GDM1 (cell line): ENCODE results near the gene HEATR5A.
"Not testable (repeated sequence)": the region's sequence is repeated elsewhere in the genome, so short reads cannot be mapped to it uniquely, and the experiment has no call there.

Experiments
- DNase-seq: peaks from one replicate; lab custom pipeline; 2025; lab: John Stamatoyannopoulos, UW

The HEATR5A gene

DNA sequence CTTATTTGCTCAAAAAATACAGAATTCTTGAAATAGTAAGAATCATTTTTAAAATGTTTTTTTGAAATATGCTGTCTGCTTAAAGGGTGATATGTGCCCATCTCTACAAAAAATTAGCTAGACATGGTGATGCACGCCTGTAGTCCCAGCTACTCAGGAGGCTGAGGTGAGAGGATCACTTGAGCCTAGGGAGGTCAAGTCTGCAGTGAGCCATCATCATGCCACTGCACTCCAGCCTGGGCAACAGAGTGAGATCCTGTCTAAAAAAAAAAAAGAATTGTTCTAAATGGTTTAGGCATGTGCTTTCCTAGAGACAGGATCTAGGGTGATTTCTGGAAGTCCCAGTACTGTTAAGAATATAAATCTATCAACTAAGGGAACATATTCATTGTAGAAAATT, 137.2 kb downstream of the HEATR5A start:
- no peak for DNase-seq

DNA sequence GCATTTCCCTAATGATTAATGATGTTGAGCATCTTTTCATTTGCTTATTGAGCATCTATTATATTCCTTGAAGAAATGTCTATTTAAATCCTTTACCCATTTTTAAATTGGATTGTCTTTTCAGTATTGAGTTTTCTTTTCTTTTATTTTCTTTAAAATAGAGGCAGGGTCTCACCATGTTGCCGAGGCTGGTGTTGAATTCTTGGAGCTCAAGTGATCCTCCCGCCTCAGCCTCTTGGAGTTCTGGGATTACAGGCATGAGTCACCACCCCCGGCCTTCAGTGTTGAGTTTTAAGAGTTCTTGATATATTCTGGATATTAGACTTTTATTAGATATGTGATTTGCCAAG, 139.5 kb downstream of the HEATR5A start:
- no peak for DNase-seq

DNA sequence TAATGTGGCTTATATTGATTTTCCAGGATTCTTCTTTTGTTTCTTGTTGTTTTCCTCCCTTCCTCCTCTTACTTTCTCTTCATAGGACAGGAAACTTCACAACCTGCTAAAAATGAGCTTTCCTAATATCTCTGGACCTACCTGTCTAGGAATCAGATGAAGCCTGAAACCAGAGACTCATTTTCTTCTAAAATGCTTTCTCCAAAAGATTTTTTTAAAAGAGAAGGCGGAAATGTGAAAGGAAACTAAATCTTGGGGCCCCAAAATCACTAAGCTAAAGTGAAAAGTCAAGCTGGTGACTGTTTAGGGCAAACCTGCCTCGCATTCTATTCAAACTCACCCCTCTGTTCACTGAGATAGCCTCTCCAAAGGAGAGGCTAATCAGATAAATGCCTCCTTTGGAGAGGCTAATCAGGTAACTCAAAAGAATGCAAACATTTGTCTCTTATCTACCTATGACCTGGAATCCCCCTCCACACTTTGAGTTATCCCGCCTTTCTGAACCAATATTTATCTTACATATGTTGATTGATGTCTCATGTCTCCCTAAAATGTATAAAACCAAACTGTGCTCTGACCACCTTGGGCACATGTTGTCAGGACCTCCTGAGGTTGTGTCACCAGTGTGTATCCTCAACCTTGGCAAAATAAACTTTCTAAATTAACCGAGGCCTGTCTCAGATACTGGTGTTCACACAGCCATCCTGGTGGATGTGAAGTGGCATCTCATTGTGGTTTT, 140.0 kb downstream of the HEATR5A start:
- no peak for DNase-seq

DNA sequence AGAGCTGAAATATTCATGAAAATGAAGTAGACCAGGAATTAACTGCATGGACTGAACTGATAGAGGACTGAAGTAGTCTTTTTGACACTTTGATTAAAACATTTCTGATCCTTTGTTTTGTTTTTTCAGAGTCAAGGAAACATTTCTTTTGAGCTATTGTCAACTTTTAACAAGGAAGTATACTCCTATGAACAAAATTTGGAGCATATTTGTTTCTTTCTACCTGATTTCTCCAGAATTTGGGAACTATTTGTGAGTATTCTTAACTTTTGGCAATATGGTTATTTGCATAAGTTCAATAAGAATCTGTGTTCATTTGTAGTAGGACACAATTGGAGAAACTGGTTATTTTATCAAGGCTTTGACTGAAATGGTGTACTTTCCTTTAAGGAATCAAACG, 141.5 kb downstream of the HEATR5A start:
- no peak for DNase-seq

DNA sequence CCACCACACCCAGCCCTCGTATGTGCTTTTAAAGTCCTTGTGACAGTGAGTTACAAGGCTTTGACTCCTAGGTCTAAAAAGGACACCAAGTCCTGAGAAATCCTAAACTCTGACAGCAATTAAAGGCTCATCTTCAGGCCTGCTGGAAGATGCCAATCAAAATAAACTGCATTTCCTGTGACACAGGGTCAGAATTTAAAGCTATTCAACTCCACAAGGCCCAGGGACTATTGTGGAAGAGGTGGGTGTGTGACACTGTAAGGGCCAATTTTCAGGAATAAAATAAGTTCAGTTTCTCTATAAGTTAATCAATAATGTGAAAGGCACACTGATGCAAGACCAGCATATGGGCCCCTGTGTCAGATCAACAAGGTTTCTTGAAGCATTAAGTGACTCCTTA, 143.3 kb downstream of the HEATR5A start:
- DNase-seq = no peak

DNA sequence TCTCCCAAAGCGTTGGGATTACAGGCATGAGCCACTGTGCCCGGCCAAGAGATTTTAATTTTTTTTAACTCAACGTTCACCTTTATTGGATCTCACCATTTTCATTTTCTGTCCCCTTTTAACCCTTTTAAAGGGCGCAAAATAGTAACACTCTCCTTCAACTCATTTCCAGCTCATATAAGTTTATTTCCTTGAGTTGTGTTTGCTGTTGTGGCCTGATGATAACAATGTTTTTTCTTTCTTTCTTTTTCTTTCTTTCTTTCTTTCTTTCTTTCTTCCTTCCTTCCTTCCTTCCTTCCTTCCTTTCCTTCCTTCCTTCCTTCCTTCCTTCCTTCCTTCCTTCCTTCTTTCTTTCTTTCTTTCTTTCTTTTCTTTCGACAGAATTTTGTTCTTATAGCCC, 143.9 kb downstream of the HEATR5A start:
- not testable (repeated sequence) for DNase-seq

DNA sequence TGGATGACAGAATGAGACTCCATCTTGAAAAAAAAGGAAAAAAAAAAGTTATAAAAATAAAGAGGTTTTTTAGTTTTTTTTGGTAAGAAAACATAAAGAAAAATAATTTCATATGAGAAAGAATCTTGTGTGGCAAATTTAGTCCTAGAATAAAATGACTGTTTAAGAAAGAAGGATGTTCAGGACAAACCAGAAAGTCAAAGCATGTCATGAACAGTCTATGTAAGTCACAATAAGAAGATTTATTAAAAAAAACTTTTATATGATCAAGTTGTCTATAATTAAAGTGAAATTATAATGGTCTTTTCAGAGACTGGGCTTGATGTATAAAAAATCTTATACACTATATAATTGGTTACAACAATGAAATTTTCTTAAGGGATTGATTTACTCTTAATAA, 144.6 kb downstream of the HEATR5A start:
- DNase-seq = no peak

DNA sequence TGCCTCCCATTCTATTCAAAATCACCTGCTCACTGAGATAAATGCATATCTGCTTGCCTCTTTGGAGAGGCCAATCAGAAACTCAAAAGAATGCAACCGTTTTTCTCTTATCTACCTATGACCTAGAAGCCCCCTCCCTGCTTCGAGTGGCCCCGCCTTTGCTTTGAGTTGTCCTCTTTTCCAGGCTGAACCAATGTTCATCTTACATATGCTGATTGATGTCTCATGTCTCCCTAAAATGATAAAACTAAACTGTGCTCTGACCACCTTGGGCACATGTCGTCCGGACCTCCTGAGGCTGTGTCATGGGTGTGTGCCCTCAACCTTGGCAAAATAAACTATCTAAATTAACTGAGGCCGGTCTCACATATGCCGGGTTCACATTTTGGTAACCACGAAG, 148.7 kb downstream of the HEATR5A start:
- DNase-seq = no peak

DNA sequence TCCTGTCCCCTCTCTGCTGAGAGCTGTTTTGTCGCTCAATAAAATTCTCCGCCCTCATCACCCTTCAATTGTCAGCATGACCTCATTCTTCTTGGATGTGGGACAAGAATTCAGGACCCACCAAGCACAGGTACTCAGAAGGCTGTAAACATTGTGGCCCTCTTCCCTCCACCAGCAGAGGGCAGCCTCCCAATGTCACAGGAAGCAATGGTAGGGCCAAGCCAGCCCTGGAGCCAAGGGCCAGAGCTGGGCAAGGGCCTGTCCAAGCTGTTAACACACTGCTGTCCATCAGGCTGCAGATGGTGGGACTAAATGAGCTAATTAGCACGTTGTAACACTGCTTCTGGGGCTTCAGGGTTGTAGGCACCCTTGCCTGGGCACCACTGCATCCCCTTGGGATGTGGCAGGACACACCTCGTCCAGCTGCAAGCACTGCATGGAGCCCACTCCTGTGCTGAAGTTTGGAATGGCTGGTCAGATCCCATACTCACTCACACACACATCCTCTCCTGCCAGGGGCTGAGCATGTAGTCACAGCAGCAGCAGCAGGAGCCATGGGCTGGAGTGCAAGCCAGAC, 150.1 kb downstream of the HEATR5A start:
- DNase-seq = no peak

DNA sequence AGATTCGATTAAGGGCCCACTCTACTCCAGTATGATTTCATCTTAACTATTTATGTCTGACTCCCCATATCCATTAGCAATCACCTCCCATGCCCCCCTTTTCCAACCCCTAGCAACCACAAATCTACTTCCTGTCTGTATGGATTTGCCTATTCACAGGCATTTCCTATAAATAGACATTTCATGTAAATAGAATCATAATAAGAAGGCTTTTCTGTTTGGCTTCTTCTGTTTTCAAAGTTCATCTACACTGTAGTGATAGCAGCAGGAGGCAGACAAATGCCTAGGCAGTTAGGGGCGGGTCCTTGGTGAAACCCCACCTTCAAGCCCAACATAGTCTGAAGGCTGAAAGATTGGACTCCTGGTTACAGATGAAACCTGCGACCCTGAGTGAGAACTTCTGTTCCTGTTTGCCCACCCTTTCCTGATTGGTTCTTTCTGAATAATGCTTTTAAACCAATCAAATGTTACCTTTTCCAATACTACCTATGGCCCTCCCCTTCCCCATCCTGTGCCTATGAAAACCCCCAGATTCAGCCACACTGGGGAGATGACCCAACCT, 150.6 kb downstream of the HEATR5A start:
- no peak for DNase-seq

DNA sequence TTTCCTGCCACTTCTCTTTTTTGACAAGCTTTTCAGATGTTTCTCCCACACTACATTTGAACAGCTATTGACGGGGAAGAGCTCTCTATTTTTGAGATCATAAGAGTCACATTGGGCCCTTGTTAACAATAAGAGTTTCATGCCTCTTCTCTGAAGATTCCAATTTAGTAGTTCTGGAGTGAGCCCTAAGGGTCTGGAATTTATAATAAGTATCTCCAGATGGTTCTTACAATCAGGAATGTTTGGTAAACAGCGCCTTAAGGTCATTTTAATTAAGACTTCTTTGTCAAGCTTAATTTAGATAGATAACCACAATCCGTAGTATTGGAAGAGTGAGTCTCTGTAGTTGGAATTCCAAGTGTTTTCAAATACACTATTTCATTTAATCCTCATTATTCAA, 152.1 kb downstream of the HEATR5A start:
- no peak for DNase-seq

DNA sequence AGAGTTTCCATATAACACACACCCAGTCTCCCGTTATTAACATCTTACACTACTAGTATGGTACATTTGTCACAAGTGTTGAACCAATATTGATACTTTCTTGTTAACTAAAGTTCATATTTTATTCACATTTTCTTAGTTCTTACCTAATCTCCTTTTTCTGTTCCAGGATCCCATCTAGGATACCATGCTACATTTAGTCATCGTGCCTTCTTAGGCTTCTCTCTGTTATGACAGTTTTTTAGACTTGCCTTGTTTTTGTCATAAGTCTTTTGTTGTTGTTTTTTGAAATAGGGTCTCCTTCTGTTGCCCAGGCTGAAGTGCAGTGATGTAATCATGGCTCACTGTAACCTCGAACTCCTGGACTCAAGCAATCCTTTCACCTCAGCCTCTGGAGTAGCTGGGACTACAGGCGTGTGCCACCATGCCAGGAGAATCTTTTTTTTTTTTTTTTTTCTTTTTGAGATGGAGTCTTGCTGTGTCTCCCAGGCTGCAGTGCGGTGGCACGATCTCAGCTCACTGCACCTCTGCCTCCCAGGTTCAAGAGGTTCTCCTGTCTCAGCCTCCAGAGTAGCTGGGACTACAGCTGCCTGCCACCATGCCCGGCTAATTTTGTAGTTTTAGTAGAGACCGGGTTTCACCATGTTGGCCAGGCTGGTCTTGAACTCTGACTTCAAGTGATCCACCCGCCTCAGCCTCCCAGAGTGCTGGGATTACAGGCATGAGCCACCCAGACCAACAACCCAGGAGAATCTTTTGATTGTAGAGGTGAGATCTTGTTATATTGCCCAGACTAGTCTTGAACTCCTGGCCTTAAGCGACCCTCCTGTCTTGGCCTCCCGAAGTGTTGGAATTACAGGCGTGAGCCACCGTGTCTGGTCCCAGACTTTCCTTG, 153.7 kb downstream of the HEATR5A start:
- DNase-seq = no peak

DNA sequence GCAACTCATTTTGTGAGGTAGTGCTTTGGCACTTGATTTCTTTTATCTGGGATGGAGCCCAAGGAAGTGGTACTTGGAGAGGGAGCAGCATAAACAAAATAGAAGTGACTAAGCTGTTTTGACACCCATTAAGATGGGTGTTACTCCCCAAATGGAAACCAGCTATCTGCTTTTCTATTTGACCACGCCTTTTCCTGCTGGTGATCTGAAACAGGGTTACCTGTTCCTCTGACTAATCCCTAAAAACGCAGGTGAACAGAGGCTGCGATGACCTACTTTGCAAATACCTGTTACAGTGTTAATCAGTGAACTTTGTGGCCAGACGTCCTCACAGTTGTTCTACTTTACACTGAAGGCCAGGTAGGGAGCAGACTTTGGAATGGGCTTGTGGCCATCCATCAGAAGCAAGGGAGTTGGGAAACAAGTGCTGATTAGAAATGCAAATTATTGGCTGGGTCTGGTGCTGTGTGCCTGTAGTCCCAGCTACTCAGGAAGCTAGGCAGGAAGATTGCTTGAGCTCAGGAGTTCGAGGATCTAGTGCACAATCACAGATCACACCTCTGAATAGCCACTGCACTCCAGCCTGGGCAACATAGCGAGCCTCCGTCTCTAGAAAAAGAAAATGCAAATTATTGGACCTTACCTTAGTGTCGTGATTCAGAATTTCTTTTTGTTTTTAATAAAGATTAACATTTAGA, 154.5 kb downstream of the HEATR5A start:
- no peak for DNase-seq

DNA sequence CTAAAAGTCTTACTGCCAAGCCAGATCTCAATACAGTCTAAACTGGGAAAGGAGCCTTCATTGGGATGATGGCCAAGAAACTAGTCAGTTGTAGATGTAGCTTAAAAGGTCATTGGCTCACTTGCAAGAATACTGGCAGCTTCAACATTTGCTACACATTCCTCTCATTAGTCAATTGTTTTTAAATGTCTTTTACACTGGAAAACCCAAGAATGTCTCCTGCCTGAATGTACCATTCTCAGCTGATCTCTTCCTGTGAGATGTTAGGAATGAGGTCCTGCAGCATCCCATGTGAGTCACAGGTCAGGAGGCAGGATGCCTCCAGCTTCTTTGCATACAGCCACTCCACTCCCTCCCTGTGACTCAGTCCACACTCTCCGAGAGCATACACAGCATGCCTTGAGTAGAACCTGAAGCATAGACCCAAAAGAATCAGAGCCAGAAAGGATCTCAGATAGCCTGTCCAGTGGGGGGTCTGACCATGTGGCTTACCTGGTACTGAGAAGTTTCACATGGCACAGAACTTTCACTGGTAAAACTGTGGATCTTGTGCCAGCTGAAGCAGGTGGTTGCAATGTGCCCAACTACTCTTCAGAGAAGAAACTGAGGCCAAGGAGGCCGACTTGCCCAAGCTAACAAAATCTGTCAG, 156.7 kb downstream of the HEATR5A start:
- no peak for DNase-seq

DNA sequence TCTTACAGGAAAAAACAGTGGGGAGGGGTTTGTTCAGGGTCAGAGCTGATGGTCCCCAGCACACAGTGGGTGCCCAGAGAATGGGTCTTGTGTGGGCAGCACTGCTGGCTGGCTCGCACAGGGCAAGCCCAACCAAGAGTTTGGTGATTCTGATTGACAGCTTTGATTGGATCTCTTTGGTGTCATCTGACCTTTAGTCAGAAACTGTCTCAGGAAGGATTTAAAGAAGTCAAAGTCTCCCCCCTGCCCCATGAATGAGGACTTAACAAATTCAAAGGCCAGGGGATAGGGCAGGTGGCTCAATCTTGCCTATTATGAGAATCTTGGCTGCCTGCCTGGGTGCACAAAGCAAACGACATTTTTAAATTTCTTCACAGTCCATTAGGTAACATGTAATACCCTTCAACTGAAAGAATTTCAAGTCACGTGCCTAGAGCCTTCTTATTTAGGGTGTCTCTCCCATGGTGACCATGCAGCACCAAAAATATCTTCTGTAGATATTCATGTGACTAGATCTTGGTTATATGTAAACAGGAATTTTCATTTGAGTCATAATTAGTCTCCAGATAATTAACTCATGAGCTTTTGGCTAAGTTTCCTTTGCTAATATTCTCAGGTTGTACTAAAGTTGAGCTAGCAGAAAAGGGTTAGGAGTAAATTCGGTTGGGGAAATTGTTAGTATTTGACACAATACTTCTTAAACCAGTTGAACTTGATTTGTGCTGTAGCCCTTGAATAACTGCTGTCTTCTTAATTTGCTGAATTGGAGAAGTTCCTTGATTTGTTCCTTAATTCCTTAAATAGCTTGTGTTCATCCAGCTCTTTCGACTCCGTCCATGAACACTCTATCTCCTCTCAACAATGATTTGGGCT, 158.3 kb downstream of the HEATR5A start:
- no peak for DNase-seq

DNA sequence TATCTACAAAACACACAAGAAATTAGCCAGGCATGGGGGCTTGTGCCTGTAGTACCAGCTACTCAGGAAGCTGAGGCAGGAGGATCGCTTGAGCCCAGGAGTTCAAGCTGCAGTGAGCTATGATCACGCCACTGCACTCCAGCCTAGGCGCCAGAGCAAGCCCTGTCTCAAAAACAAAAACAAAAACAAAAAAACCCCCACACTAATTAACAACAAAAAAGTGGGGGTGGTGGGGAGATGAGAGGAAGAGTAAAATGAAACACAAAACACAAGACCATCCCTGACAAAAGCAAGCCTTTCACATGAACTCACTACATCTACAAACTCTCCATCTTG, 158.9 kb downstream of the HEATR5A start:
- no peak for DNase-seq

DNA sequence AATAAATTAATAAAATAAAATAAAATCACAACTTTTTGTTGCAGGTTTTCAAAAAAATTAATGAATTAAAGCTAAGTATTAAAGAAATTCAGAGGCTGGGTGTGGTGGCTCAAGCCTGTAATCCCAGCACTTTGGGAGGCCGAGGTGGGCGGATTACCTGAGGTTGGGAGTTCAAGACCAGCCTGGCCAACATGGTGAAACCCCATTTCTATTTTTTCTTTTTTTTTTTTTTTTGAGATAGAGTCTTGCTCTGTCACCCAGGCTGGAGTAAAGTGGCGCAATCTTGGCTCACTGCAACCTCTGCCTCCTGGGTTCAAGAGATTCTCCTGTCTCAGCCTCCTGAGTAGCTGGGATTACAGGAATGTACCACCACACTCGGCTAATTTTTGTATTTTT, 161.3 kb downstream of the HEATR5A start:
- not testable (repeated sequence) for DNase-seq

DNA sequence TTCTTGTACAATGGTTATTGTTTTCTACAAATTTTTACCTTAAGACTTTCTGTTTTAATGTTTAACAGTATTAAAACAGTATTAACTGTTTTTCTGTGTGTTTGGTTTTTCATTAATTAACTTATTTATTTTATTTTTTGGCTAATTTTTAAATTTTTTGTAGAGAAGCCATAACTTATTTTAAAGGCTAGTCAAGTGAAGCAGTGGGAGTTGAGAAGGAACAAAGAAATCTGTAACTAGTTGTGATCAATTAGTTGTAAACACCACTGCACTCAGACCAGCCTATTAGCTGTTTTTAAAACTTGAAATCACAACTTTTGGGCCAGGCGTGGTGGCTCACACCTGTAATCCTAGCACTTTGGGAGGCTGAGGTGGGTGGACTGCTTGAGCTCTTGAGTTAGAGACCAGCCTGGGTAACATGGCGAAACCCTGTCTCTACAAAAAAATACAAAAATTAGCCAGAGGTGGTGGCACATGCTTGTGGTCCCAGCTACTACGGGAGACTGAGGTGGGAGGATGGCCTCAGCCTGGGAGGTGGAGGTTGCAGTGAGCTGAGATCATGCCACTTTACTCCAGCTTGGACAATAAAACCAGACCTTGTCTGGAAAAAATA, 161.8 kb downstream of the HEATR5A start:
- no peak for DNase-seq

DNA sequence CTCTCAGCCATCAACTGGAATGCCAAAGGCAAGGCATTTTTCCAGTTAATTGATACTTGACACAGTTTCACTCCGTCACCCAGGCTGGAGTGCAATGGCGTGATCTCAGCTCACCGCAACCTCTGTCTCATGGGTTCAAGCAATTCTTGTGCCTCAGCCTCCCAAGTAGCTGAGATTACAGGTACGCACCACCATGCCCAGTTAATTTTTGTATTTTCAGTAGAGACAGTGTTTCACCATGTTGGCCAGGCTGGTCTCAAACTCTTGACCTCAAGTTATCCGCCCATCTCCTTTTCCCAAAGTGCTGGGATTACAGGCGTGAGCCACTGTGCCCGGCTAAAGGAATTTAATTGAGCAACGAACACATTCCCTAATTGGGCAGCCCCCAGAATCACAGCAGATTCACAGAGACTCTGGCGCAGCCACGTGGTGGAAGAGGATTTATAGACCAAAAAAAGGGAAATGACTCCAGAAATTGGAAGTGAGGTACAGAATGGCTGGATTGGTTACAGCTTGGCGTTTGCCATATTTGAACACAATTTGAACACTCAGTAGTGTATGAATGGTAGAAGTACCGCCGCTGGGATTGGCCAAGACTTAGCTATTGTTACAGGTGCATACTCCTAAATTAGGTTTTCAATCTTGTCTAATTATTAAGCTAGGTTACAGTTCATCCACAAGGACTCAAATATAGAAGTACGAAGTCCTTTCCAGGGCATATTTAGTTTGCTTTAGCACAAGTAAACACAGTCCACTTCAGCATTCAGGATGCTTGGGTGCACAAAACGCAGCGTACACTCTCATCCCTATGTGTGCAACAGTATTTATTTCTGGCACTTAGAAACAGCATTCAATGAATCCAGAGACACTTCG, 162.6 kb downstream of the HEATR5A start:
- DNase-seq = not testable (repeated sequence)

DNA sequence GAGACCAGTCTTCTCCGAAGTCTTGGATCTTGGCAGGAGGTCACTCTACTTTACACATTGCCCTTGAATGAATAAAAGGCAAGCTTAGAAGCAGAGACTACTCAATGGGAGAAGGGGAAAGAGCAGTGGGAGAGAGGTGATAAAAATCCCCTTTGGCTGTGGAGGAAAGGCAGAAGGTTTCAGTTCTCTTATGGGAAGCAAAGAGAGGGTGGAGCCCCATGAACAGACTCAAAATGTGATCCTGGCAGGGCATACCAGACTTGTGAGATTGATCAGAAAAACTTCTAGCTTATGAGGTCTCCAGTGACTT, 163.2 kb downstream of the HEATR5A start:
- DNase-seq = no peak
